Measurements from ENCODE around the gene RBP3.

DNA sequence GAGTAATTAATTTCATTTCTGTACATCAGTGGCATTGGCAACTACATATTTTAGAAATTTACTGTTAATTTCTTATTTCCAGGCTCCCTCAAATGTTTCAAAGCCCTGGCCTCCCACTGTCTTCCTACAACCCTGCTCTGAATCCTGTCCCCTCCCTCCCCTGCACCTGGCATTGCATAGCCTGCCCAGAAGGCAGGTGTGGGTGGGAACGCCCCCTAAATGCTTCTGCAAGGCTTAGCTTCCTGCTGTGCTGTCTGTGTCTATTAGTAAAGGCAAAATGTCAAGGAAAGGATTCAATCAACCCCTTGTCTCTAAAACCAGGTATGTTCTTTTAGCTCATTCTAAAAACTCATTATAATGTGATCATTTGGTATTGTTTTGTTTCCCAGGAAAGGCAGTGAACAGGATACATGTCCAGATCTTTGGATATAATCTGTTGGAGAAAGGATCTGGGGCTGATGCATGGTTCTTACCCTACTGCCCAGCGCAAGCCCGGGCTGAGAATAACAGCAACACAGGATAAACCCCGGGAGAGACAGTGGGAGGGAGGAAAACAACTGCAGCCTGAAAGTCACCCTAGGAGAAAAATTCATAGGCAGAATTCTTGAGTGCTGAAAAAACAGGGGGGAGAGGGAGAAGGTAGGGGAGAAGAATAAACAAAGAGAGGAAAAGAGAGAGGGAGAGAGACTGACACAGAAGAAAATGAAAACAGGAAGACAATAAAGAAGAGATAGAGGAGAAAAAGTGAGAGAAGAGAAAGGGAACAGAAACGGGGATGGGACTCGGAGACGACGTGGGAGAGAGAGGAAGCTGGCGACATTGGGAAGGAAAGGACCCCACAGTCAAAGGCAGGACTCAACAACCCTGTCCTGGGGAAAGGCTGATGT, 35.3 kb downstream of the RBP3 start:
- TF ChIP-seq ZNF10 (tag by site-specific recombination; IDR thresholded peaks at IDR 0.05) (no peak), GLI2 (tag by site-specific recombination; IDR thresholded peaks at IDR 0.05; ENCODE audit: borderline replicate concordance, low read depth) (no peak), CTCF (tag by site-specific recombination; IDR thresholded peaks at IDR 0.05) (no peak), SCRT1 (tag by site-specific recombination; IDR thresholded peaks at IDR 0.05; ENCODE audit: borderline replicate concordance) (no peak), ZEB2 (tag by site-specific recombination; IDR thresholded peaks at IDR 0.05) (no peak)

All from HEK293 (cell line).